Measurements from ENCODE around the gene MAMDC4. TPM values are rescaled to one million over a fixed set of nuclear protein-coding genes. Genes with fewer than 3 reads are reported as not detected.

MAMDC4 gene
- total and polyA plus RNA-seq, 2 of the 13 experiments (the other 11 are each of a cell fraction or from before 2014, with no cell fraction given), result 6.0 to 6.8 TPM

DNA sequence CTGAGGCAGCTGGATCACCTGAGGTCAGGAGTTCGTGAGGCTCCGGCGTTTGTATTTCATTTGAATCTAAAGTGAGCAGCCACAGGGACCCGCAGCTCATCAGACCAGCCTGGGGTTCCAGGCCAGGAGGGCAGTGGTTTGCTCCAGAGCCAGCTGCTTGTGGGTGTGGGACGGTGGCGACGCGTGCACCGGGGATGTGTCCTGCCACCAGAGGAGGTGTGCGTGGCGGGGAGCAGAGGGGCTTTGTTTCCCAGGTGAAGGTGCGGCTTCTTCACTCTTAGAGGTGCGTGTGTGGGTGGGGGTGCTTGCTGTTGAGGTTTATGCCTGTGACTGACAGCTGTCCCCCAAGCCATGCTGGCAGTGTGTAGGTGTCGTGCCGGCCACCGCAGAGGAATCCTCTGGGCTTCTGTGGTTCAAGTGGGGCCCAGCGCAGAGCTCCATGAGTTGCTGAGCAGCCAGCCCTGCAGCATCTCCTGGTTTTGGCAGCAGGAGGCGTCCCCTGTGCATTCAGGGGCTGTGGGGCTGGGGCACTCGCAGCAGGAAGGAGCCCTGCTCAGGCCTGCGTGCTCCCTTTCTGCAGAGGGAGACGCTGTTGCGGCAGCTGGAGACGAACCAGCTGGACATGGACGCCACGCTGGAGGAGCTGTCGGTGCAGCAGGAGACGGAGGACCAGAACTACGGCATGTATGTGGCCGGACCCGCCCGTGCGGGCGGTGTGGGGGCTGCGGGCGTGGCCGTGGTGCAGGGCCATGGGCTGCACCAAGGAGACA, 16.8 kb upstream of the MAMDC4 start:
- H3K9me3 ChIP-seq (ENCODE audit: low read length), result no peaks in the 10 kb centered on the region
- DNase-seq (ENCODE audit: low spot score), result no peak
- no peak for FAIRE-seq
- ATAC-seq, result no peak
- ChIA-PET POLR2A (no interaction called here), CTCF (ENCODE audit: low intra/inter-chr PET ratio, low total read pairs) (no interaction called here)
- intact Hi-C loops (cut with micrococcal nuclease; ENCODE audit: unreplicated experiment) (no loop called here), in situ Hi-C loops (cut with HindIII; ENCODE audit: extremely low pct_ligation_motif_present, low pct_unique_long_range_greater_than_20kb) (no loop called here)
- H3K4me1 ChIP-seq (ENCODE audit: insufficient read depth, low read length), result peaks cover 12% of the 10 kb centered on the region
- peaks cover 27 to 33% of the 10 kb centered on the region in 2 experiments for H3K36me3 ChIP-seq (replicated peaks in 1 of 2; ENCODE audit: control insufficient read depth in 1 of 2, insufficient read depth in 2 of 2, low read length in 2 of 2)
- H3K9ac ChIP-seq (ENCODE audit: insufficient read depth, low read depth, low read length), result no peak overlapping the region
- H3K4me3 ChIP-seq (replicated peaks in 1 of 3; ENCODE audit: insufficient read depth in 1 of 3, low read depth in 2 of 3, low read length in 3 of 3), result no peak overlapping the region
- BruUV-seq (replicated peaks), result no TSS peak
- H4K20me1 ChIP-seq (ENCODE audit: insufficient read depth, low read length), result no peaks in the 10 kb centered on the region
- no peaks in the 10 kb centered on the region for H3K27me3 ChIP-seq (ENCODE audit: control insufficient read depth in 1 of 2, insufficient read depth in 2 of 2, low read length in 2 of 2)
- 96% methylated on average over 30 of the region's 36 CpGs for WGBS (ENCODE audit: low lambda C conversion rate)
- no peak overlapping the region for H3K4me2 ChIP-seq (ENCODE audit: low read depth, low read length)
- H2AFZ ChIP-seq (ENCODE audit: low read length), result no peak overlapping the region
- no peaks in the 10 kb centered on the region for H3K79me2 ChIP-seq (ENCODE audit: insufficient read depth, low read length)
- H3K27ac ChIP-seq (ENCODE audit: extremely low read length, insufficient read depth, low read length), result no peak overlapping the region
- TF ChIP-seq PHB2 (IDR thresholded peaks at IDR 0.05; ENCODE audit: partially characterized antibody), result no peak
- TF ChIP-seq, protein P1, sequence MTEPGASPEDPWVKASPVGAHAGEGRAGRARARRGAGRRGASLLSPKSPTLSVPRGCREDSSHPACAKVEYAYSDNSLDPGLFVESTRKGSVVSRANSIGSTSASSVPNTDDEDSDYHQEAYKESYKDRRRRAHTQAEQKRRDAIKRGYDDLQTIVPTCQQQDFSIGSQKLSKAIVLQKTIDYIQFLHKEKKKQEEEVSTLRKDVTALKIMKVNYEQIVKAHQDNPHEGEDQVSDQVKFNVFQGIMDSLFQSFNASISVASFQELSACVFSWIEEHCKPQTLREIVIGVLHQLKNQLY (CRISPR knock-in tag; IDR thresholded peaks at IDR 0.05), result no peak
- TF ChIP-seq NONO (IDR thresholded peaks at IDR 0.05), result no peak
- peak; percentile 11; the same call in 1 of the 2 replicates for TF ChIP-seq NONO (CRISPR knock-in tag; conservative IDR thresholded peaks at IDR 0.05)
- no peak for TF ChIP-seq ARHGAP35 (CRISPR knock-in tag; IDR thresholded peaks at IDR 0.05; ENCODE audit: borderline replicate concordance)
- TF ChIP-seq, protein P2, sequence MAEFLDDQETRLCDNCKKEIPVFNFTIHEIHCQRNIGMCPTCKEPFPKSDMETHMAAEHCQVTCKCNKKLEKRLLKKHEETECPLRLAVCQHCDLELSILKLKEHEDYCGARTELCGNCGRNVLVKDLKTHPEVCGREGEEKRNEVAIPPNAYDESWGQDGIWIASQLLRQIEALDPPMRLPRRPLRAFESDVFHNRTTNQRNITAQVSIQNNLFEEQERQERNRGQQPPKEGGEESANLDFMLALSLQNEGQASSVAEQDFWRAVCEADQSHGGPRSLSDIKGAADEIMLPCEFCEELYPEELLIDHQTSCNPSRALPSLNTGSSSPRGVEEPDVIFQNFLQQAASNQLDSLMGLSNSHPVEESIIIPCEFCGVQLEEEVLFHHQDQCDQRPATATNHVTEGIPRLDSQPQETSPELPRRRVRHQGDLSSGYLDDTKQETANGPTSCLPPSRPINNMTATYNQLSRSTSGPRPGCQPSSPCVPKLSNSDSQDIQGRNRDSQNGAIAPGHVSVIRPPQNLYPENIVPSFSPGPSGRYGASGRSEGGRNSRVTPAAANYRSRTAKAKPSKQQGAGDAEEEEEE (CRISPR knock-in tag; IDR thresholded peaks at IDR 0.05; ENCODE audit: borderline replicate concordance), result no peak
- TF ChIP-seq, protein P3, sequence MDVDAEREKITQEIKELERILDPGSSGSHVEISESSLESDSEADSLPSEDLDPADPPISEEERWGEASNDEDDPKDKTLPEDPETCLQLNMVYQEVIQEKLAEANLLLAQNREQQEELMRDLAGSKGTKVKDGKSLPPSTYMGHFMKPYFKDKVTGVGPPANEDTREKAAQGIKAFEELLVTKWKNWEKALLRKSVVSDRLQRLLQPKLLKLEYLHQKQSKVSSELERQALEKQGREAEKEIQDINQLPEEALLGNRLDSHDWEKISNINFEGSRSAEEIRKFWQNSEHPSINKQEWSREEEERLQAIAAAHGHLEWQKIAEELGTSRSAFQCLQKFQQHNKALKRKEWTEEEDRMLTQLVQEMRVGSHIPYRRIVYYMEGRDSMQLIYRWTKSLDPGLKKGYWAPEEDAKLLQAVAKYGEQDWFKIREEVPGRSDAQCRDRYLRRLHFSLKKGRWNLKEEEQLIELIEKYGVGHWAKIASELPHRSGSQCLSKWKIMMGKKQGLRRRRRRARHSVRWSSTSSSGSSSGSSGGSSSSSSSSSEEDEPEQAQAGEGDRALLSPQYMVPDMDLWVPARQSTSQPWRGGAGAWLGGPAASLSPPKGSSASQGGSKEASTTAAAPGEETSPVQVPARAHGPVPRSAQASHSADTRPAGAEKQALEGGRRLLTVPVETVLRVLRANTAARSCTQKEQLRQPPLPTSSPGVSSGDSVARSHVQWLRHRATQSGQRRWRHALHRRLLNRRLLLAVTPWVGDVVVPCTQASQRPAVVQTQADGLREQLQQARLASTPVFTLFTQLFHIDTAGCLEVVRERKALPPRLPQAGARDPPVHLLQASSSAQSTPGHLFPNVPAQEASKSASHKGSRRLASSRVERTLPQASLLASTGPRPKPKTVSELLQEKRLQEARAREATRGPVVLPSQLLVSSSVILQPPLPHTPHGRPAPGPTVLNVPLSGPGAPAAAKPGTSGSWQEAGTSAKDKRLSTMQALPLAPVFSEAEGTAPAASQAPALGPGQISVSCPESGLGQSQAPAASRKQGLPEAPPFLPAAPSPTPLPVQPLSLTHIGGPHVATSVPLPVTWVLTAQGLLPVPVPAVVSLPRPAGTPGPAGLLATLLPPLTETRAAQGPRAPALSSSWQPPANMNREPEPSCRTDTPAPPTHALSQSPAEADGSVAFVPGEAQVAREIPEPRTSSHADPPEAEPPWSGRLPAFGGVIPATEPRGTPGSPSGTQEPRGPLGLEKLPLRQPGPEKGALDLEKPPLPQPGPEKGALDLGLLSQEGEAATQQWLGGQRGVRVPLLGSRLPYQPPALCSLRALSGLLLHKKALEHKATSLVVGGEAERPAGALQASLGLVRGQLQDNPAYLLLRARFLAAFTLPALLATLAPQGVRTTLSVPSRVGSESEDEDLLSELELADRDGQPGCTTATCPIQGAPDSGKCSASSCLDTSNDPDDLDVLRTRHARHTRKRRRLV (CRISPR knock-in tag; IDR thresholded peaks at IDR 0.05), result no peak
- TF ChIP-seq, protein P4, sequence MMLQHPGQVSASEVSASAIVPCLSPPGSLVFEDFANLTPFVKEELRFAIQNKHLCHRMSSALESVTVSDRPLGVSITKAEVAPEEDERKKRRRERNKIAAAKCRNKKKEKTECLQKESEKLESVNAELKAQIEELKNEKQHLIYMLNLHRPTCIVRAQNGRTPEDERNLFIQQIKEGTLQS (CRISPR knock-in tag; IDR thresholded peaks at IDR 0.05), result no peak
- TF ChIP-seq FOXA1 (IDR thresholded peaks at IDR 0.05), result no peak
- no peak for TF ChIP-seq FOXA1 (CRISPR knock-in tag; IDR thresholded peaks at IDR 0.05)
- no peak for TF ChIP-seq ZNF317 (CRISPR knock-in tag; IDR thresholded peaks at IDR 0.05)
- TF ChIP-seq RBFOX2 (IDR thresholded peaks at IDR 0.05; ENCODE audit: low read depth, low read length), result peak; percentile 67; the same call in 1 of the 2 replicates
- TF ChIP-seq, protein P5, sequence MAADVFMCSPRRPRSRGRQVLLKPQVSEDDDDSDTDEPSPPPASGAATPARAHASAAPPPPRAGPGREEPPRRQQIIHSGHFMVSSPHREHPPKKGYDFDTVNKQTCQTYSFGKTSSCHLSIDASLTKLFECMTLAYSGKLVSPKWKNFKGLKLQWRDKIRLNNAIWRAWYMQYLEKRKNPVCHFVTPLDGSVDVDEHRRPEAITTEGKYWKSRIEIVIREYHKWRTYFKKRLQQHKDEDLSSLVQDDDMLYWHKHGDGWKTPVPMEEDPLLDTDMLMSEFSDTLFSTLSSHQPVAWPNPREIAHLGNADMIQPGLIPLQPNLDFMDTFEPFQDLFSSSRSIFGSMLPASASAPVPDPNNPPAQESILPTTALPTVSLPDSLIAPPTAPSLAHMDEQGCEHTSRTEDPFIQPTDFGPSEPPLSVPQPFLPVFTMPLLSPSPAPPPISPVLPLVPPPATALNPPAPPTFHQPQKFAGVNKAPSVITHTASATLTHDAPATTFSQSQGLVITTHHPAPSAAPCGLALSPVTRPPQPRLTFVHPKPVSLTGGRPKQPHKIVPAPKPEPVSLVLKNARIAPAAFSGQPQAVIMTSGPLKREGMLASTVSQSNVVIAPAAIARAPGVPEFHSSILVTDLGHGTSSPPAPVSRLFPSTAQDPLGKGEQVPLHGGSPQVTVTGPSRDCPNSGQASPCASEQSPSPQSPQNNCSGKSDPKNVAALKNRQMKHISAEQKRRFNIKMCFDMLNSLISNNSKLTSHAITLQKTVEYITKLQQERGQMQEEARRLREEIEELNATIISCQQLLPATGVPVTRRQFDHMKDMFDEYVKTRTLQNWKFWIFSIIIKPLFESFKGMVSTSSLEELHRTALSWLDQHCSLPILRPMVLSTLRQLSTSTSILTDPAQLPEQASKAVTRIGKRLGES (CRISPR knock-in tag; IDR thresholded peaks at IDR 0.05; ENCODE audit: borderline replicate concordance), result no peak
